CD4-positive, alpha-beta T cell treated with Interleukin-2 at 100 ng/mL for 4 hours (primary cell): Measurements from ENCODE around the gene HNRNPUL1.
A peak's percentile ranks its signal among the peaks of the same experiment; 100 is the strongest.
"Not testable (repeated sequence)": the region's sequence is repeated elsewhere in the genome, so short reads cannot be mapped to it uniquely, and the experiment has no call there.

Experiments used
- DNase-seq: peaks from one replicate; pipeline ENCODE4 v3.0.0-alpha.2; 2020; ENCODE audit warnings: low spot score

Gene HNRNPUL1

DNA sequence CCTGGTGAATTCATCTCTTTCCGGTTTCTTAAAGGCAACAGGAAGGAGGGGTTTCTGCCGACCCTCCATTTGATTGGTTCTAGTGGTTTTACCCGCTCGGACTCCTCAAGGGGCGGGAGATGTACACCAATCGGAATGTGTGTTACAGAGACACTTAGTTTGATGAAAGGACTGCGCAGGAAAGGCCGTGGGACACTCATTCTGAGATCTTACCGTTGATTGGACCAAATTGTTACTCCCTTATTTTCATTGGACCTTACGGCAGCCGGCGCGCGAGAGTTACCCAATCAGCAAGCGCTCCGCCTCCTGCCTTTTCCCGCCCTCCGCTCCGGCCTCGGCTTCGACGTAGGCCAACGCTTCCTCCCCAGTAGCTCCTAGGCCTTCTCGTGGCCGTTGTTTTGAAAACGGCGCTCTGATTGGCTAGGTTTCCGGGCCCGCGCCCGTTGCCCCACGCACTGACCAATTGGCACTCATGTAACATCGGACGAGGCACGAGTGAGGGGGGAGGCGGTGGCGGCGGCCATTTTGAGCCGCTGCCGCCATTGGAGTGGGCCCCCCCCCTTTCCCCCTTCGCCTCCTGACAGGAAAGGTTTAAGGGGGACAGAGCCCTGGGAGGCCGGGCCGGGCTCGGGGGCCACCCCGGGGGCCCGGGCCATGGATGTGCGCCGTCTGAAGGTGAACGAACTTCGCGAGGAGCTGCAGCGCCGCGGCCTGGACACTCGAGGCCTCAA, at the start of gene HNRNPUL1:
HNRNPUL1 (plus strand) TSS at position 523 of the 731 bp plus-strand sequence; CDS start at position 655, 132 bp downstream.
- peak; percentile 100 for DNase-seq

- DNase-seq = no peak
Observed at GRCh38 chr19:41217741-41218140, 46.4 kb upstream of the HNRNPUL1 start.

DNA sequence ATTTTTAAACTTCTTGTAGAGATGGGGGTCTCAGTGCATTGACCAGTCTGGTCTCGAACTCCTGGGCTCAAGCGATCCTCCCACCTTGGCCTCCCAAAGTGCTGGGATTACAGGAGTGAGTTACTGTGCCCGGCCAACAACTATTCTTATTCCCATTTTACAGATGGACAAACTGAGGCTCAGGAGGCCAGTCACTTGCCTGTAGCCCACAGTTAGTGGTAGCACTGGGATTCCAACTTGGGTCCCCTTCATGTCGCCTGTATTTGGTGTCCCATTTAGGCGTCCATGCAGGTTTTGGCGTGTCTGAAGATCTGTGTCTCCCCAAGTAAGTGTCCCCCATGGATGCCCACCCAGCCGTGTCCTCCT, 45.9 kb upstream of the HNRNPUL1 start:
- no peak for DNase-seq

GRCh38 chr19:41218615-41219507, 45.3 kb upstream of the HNRNPUL1 start, which contains the start of gene AXL:
Gene AXL (plus strand): TSS chr19:41219223. CDS start chr19:41219393, 170 bp downstream.
- DNase-seq = no peak

- no peak for DNase-seq
Observed at GRCh38 chr19:41219924-41220567, 44.1 kb upstream of the HNRNPUL1 start.

DNA sequence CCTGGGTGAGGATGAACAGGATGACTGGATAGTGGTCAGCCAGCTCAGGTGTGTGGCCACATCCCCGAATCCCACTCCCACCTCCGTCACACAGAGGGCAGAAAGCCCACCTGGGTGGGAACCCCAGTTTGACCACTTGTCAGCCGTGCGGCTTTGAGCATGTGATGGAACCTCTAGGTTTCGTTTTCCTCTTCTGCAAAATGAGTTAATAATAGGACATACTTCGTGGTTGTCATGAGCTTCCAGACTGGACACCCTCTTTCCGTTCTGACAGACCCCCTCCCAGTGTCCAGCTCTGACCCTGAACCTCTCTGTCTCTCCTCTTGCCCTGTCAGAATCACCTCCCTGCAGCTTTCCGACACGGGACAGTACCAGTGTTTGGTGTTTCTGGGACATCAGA, 43.4 kb upstream of the HNRNPUL1 start:
- DNase-seq = no peak

DNA sequence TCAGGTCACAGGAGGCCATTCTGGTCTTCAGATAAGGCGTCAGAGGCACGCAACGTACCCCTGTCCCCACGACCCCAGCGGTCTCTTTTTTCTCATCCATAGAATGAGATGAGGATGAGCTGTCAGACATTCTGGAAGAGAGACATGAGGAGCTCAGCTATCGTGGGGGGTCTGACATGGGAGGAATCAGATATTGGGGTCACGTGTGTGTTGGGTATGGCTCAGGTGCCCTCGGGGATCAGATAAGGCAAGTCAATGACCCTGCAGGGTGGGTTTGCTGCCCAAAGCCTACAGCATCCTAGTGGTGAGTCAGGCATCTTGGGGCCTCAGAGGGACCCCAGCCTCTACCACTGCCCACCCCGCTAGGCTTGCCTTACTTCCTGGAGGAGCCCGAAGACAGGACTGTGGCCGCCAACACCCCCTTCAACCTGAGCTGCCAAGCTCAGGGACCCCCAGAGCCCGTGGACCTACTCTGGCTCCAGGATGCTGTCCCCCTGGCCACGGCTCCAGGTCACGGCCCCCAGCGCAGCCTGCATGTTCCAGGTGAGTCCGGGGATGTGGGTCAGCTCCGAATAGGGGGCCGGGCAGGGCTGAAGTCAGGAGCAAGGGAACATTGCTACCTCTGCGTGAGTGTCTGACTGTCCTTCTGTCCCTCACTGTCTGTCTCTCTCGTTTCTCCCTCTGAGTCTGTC, 42.5 kb upstream of the HNRNPUL1 start:
- no peak for DNase-seq

- no peak for DNase-seq
Observed at GRCh38 chr19:41222240-41222639, 41.9 kb upstream of the HNRNPUL1 start.

GRCh38 chr19:41223431-41224234, 40.5 kb upstream of the HNRNPUL1 start:
- no peak for DNase-seq

GRCh38 chr19:41224632-41225031, 39.5 kb upstream of the HNRNPUL1 start:
- no peak for DNase-seq

DNA sequence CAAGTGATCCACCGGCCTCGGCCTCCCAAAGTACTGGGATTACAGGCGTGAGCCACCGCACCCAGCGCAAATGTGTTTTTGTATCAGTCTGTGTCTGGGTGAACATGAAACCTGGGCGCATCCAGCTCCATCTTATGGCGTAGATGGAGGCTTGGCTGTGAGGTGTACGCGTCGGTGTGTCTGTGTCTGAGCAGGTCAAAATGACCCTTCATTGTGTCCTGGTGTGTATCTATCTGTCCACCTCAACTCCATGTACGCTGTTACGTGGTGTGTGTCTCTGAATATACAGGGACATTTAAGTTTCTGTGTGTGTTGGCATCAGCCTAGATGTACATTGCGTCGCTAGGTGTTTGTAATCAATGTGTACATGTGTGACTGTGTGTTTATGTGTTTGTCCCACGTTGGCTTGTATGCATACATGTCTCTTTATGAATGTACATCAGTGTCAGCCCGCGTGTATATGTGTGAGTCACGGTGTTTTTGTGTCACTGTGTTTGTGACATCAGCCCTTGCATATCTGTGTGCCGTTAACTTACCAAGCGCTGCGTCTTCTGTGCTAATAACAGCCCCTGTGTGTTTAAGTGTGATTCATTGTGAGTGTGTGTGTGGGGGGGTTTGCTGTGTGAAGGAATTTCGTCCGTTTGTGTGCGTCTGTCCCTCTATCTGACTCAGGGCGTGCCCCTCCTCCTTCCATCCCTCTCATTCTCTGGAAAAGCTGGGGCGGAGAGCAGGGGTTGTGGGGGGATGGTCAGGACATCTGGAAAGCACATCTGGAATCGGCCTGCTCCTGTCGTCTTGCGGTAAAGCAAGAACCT, 38.7 kb upstream of the HNRNPUL1 start:
- DNase-seq = peak; percentile 60

- peak; percentile 10 for DNase-seq
Observed at GRCh38 chr19:41226053-41226873, 37.9 kb upstream of the HNRNPUL1 start.

DNA sequence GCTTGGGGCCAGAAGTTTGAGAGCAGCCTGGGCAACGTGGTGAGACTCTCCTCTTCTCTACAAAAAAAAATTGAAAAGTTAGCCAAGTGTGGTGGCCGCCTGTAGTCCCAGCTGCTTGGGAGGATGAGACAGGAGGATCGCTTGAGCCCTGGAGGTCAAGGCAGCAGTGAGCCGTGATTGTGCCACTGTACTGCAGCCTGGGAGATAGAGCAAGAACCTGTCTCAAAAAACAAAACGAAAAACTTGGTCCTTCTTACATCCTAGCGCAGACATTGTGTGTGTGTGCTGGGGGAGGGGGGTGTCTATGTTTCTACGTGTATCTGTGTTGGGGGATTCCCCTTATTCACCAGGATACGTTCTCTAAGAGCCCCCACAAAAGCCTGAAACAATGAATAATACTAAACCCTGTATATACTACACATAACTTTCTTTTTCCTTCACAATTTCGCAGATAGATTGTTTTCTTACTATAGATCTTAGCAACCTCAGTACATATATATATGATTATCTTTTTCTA, 37.2 kb upstream of the HNRNPUL1 start:
- no peak for DNase-seq

- no peak for DNase-seq
Observed at GRCh38 chr19:41228486-41228885, 35.7 kb upstream of the HNRNPUL1 start.

- not testable (repeated sequence) for DNase-seq
Observed at GRCh38 chr19:41229338-41229737, 34.8 kb upstream of the HNRNPUL1 start.

DNA sequence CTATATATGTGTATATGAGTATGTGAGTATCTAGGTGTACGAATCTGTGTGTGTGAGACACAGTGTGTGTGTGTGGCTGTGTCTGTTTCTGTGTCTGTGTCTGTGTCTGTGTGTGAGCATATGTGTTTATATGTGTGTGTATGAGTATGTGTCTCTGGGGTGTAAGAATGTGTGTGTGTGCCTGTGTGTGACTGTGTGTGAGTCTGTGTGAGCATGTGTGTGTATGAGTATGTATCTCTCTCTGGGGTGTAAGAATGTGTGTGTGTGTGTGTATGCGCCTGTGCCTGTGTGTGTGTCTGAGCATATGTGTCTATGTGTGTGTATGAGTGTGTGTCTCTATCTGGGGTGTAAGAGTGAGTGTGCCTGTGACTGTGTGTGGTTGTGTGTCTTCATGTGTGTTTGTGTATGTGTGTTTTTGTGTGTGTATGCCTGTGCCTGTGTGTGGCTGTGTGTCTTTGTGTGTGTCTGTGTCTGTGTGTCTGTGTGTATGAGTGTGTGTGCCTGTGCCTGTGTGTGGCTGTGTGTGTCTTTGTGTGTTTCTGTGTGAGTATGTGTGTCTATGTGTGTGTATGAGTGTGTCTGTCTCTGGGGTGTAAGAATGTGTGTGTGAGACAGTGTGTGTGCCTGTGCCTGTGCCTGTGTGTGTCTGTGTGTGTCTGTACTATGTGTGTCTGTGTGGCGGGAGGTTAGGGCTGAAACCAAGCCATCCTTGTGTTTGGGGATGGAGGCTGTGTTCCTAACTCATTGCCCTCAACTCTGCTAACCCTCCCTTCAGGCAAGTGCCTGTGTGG, 33.9 kb upstream of the HNRNPUL1 start:
- DNase-seq = no peak

DNA sequence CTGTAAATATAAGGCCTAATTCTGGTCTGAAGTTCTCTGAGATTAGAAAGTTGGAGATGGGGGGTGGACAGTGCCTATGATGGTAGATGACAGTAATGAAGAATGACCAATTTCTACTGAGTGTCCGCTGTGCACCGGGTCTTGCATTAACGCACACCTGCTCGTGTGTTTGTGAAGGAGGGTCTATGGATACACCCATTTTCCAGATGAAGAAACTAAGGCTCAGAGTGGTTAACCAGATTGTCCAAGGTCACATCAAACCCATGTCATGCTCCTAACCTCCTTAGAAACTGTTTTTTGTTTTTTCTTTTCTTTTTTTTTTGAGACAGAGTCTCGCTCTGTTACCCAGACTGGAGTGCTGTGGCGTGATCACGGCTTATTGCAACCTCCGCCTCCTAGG, 31.5 kb upstream of the HNRNPUL1 start:
- no peak for DNase-seq

- DNase-seq = no peak
Observed at GRCh38 chr19:41233748-41234240, 30.4 kb upstream of the HNRNPUL1 start.
